Activated naive CD4-positive, alpha-beta T cell (primary cell): Measurements from ENCODE around the gene IL17REL.

ENCODE experiments used
- DNase-seq, 4 experiments: peaks; one replicate each; lab custom pipeline; 2025; lab: John Stamatoyannopoulos, UW

IL17REL gene

DNA sequence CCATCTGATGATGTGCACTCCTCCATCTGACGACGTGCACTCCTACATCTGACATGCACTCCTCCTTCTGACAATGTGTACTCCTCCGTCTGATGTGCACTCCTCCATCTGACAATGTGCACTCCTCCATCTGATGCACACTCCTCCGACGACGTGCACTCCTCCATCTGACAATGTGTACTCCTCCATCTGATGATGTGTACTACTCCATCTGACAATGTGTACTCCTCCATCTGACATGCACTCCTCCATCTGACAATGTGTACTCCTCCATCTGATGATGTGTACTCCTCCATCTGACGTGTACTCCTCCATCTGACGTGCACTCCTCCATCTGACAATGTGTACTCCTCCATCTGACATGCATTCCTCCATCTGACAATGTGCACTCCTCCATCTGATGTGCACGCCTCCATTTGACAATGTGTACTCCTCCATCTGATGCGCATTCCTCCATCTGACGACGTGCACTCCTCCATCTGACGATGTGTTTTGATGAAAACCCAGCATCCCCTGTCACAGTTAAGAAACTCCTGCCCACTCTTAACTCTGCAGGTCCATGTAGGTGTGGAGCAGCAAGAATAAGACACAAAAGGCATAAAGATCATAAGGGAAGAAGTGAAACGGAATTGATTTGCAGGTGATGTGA is 9.7 kb upstream of the IL17REL start:
- no peak for DNase-seq

DNA sequence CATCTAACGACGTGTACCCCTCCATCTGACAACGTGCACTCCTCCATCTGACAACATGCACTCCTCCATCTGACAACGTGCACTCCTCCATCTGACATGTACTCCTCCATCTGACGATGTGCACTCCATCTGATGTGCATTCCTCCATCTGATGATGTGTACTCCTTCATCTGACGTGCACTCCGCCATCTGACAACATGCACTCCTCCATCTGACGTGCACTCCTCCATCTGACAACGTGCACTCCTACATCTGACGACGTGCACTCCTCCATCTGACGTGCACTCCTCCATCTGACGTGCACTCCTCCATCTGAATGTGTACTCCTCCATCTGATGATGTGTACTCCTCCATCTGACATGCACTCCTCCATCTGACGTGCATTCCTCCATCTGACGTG is 8.0 kb upstream of the IL17REL start:
- DNase-seq, result no peak

- DNase-seq, result no peak
Measured at GRCh38 chr22:50019316-50019715, 6.8 kb upstream of the IL17REL start.

GRCh38 chr22:50018608-50019285 is 6.2 kb upstream of the IL17REL start:
- no peak for DNase-seq

DNA sequence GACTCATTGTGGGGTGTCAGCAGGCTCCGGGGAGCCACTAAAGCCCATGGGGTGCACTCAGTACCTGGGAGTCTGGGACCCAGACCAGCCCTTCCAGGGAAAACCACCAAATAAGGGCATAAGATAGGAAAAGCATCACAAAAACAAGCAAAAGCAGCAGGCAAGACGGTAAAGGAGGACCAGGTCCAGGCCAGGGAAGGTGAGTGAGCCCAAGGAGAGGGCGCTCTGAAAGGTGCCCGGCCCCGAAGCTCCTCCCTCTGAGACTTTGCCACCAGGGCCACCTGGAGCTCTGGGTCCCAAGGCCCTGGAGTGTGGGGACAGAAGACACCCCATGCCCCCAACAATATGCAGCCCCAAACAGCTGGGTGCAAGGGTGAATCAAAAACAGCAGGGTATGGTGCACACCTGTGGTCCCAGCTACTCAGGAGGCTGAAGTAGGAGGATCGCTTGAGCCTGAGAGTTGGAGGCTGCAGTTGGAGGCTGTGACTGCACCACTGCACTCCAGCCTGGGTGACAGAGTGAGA is 5.2 kb upstream of the IL17REL start:
- no peak for DNase-seq

GRCh38 chr22:50016988-50017700 is 4.6 kb upstream of the IL17REL start:
- no peak for DNase-seq

DNA sequence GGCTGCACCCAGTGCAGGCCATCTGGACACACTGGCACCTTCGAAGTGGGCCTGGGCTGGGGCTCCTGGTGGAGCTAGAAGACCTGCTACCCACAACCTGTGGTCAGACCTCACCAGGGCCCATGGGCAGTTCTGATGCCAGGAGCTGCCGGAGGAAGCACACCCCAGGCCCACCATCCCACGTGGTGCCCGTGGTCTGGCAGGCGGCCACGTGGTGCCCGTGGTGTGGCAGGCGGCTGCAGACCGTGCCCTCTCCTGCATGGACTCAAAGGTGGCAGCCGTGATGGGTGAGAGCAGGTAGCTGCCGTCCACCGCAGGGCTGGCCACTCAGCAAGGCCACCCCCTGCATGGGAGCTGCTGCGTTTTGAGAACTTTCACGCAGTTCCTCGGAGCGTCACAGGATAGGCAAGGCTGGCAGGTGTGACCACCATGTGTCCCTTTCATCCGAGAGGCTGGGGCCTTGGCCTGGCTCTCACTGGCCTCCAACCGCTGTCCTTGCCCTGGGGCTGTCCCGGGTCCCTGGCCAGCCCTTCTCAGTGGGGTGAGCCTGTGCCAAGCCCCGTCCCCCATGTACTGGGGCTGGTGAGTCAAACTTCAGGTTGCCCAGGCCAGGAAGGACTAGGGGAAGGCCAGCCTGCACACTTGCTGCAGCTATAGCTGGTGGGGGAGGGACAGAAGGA is 3.9 kb upstream of the IL17REL start:
- DNase-seq, result no peak

DNA sequence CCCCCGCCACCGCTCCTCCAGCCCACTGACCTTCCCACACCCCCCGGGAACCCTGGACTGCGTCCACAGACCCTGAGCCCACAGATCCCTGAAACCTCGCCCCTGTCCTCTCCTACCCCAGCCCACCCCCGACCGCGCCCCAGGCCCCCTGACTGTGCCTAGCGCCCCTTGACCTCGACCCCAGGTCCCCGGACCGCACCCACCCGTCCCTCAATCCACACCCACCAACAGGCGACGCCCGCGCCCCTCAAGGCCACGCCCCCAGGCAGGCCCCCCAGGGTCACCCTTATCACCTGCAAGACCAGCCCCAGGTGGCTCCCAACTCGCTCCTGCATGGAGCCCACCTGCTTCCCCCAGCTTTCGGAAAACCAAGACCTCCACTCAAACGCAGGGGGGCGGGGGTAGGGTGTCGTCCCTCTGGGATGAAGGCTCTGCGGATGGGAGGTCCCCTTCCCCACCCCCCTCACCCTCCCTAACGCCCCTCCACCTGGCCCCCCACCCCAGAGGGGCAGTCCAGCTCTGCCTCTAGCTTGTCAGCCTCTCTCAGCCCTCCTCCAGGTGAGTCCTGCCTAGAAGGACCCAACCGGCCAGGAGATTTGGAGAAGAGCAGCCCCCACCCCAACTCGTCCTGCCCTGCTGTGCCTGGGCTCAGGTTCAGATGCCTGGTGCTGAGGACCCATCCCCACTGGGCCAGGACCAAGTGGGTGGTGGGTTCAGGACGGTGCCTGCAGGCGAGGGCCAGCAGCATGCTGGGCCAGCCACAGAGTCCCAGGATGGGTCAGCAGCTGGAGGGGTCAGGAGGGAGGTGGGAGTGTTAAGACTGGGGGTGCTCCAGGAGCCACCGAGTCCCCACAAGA is 3.1 kb upstream of the IL17REL start:
- no peak for DNase-seq

DNA sequence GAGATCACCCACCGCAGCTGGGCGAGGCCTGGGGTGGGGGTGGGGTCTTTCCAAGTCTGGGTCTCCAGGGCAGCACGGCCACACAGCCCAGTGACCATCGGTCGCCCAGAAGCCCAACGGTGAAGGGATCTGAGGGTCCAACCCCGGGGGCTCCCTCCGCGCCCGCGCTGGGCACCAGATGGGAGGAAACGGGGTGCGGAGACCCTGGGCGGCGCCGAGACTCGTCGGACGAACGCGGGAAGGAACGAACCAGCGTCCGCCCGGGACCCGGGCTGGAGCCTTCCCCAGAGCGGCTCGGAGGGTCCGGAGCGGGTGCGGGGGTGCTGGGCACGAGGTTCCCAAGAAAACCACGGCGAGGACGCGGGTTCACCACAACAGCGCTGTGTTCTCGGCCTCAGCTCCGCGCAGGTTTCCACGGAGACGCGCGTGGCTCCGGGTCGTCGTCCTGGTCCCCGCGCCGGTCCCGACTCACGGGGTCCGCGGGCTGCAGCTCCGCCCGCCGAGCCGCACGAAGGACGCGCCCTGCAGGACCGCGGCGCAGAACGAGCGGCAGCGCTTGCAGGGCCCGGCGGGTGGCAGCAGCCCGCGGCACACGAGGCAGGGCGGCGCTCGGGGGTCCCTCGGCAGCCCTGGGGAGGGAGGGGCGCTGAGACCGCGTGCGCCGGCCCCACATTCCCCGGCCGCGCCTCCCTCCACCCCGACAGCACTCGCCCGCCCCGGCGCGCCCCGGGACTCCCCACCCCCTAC is 2.3 kb upstream of the IL17REL start:
- DNase-seq, result no peak

GRCh38 chr22:50014053-50014501 is 1.5 kb upstream of the IL17REL start:
- no peak for DNase-seq

DNA sequence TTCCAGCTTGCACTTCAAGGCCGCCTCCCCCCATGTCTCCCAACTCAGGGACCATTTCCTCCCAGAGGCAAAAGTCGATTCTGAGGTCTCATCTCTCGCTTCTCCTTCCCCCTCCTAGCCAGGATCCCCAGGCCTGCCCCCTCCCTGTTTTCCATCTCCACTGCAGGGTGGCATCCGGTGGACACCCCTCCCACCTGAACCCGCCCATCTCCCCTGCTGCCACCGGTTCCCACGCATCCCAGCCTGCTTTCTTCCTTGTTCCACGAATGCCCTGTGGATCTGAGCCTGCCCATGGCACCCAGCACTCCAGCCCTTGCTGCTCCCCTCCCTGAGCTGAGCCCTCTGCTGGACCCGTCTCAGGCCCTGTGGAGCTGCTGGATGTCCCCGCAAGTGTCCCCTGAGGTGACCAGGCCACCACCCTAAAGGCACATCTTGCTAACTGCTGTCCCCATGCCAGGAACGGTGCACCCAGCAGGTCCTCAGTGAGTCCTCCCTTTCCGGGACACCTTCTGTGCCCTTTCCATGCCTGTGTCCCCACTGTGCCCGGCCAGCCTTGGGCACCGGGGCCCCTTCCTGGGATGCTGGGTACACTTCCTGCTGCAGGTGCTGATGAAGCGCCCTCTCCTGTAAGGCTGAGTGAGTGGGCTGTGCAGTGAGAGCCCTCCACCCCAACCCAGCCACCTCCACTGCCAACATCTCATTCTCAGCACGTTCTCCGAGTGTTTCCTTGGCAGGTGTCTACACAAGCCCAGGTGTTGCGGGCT is 936 bp downstream of the IL17REL start:
- DNase-seq, result no peak

DNA sequence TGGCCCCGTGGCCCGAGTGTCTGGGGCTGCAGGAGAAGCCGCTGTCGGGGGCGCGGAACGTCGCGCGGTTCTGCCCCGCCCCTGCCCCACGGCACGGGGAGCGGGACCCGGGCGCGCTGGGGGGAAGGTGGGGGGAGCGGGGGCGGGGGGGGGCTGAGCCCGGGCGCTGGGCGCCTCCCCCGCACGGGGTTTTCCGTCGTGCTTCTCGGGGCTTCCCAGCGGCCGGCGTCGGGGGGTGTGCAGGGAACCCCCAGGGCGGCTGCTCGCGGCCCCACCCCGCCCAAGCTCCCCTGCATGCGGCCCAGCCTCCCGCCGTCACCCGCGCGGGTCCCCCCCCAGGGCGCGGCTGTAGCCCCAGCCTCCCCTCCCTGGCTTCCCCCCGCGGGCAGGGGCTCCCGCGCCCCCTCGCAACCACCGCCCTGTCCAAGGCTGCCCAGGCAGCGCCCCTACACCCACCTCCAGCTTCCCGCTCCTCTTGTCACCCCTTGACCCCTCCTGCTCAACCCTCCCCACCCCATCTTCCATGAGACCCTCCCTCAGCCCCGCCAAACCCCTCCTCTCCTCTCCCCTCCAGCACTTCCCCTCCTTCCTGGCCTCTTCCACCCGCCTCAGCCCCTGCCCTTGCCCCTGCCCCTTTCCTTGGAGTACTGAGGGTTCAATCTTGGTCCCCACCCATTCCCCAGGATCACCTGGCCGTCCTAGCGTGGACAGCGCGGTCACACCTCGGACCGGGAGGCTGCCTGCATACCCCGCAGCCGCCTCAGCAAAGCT is 1.7 kb downstream of the IL17REL start:
- peak in 1 of 4 experiments; percentile 33 for DNase-seq

GRCh38 chr22:50009765-50010675 is 2.5 kb downstream of the IL17REL start:
- no peak for DNase-seq

GRCh38 chr22:50009251-50009650 is 3.3 kb downstream of the IL17REL start:
- DNase-seq, result no peak

DNA sequence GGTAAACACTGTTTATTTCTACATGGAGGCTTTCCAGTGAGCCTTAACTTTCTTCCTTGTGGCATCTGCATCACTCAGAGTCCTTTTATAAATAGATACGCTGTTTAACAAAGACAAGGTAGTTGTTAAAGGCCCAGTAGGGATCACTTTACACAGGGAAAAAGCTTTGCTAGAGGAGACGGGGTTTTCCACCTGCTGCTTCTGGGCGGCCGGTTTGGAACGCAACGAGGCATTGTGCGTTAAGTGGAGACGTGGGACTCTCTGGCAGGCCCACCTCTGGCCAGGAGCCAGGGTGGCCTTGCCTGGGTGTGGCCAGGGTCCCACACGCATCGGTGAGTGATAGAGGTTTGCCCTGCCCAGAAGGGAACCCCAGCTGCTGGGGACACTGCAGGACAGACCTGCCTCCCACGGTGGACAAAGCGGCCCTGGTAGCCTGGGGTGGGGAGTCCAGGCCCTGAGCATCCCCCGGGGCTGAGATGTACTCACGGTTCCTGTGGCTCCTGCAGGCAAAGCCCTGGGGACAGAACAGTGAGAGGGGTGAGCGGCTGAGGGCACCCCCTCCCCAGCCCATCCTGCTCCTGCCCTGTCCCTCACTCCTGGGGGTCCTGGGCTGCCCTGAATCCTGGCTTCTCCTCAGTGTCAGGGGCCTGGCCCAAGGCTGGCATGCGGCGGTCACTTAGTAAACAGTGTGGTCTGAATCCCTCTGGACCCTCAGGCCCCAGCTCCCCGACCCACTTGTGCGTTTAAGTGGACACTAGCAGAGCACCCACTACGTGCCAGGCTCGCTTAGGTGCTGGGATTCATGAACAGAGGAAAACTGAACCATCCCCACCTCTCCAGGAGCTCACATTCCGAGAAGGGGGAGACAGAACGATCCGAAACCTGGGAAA is 4.2 kb downstream of the IL17REL start:
- DNase-seq, result no peak

DNA sequence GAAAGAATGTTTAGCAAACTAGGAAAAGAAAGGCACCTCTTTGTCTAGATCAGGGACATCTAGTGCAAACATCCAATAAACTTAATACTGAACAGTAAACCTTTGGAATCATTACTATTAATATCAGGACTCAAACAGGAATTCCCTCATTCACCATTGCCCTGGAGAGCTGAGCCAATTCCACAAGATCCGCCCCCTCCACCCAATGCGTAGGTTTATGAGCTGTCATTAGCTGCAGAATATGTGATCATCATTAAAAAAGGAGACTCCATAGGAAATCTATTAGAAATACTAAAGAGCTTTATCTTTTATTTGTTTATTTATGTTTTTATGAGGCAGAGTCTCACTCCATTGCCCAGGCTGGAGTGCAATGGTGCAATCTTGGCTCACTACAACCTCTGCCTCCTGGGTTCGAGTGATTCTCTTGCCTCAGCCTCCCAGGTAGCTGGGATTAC is 5.5 kb downstream of the IL17REL start:
- no peak for DNase-seq

GRCh38 chr22:50004918-50005317 is 7.6 kb downstream of the IL17REL start:
- DNase-seq, result no peak
